GM12892 (cell line): ENCODE measurements around the gene BEND6.

Source experiments
- POLR2A ChIP-seq: IDR thresholded peaks from 2 replicates; pipeline ENCODE4 v1.6.1; 2011; ENCODE audit warnings: low read depth, low read length, control low read depth
- POLR2AphosphoS5 ChIP-seq: IDR thresholded peaks from 2 replicates; pipeline ENCODE4 v1.6.1; 2011; ENCODE audit warnings: low read depth, low read length, control low read depth

DNA sequence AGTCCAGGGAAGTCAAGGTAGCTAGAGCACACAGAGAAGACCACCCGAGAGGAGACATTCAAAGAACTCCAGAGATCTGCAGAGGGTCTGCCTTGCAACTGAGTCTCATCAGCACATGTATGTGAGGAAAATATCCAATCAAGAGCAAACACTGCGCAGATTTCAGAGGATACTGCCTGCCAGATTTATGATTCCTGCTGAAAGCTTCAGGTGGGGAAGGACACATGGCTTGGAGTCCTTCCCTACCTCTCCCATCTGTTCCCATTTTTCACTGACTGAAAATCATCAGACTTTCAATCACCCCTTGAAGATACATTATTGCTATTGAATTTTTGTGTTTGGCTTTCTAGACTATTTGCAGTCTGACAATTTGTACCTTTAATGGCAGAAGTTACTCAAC is 84.0 kb downstream of the BEND6 start:
- no peak for TF ChIP-seq POLR2A
- TF ChIP-seq POLR2AphosphoS5, result no peak
